B cell (primary cell): ENCODE data around the gene PNMA6A. TPM values are rescaled to one million over a fixed set of nuclear protein-coding genes. Genes with fewer than 3 reads are reported as not detected.
"Not testable (repeated sequence)": the region's sequence is repeated elsewhere in the genome, so short reads cannot be mapped to it uniquely, and the experiment has no call there.

ENCODE experiments used
- ATAC-seq: fragments of 200-7000 bp; cut with Tn5 transposase; one replicate; pipeline ENCODE4 v1.10.0; 2021; ENCODE audit warnings: low read depth, mild to moderate bottlenecking, moderate number of reproducible peaks, moderate library complexity
- CTCF ChIA-PET: fragments of 350-600 bp; sonication (Branson Sonifier 250); formaldehyde crosslinking; loops from one replicate; lab custom pipeline; 2021; ENCODE audit warnings: antibody characterized with exemption, inconsistent platforms; lab: Charles Lee
- POLR2A ChIA-PET: fragments of 350-600 bp; sonication (Branson Sonifier 250); formaldehyde crosslinking; loops from one replicate; lab custom pipeline; 2021; ENCODE audit warnings: antibody characterized with exemption; lab: Charles Lee
- DNase-seq: peaks from one replicate; pipeline ENCODE4 v3.0.0; 2013
- H2AFZ ChIP-seq: 2 replicates; pipeline ENCODE4 v1.6.1; 2012; ENCODE audit warnings: mild to moderate bottlenecking, low read depth, low read length; ENCODE audit not compliant: insufficient read depth, poor library complexity, severe bottlenecking
- H3K27ac ChIP-seq, 2 donors: 1 replicate in 1 of 2; 2 replicates in 1 of 2; pipeline ENCODE4 v1.5.1; 2012 to 2013; ENCODE audit warnings: low read length in 2 of 2, mild to moderate bottlenecking in 2 of 2, moderate library complexity in 1 of 2
- H3K27me3 ChIP-seq, 4 experiments: fragments of 200-600 bp in 1 of 4; sonication (generic) in 1 of 4; replicated peaks in 1 of 4; 1 replicate in 2 of 4; 2 replicates in 2 of 4; pipeline versions ENCODE4 v1.6.1 to v1.7.0; 2013 to 2016; ENCODE audit warnings: low read length in 3 of 4, mild to moderate bottlenecking in 2 of 4, mixed read lengths in 1 of 4, moderate library complexity in 1 of 4; ENCODE audit not compliant: insufficient read depth in 4 of 4, control insufficient read depth in 3 of 4; ENCODE audit errors: control extremely low read depth in 1 of 4
- H3K36me3 ChIP-seq, 2 experiments: replicated peaks in 1 of 2; 1 replicate in 1 of 2; 2 replicates in 1 of 2; pipeline versions ENCODE4 v1.6.1 to v1.7.1; 2013; ENCODE audit warnings: low read length in 1 of 2; ENCODE audit not compliant: insufficient read depth in 2 of 2, control insufficient read depth in 1 of 2; ENCODE audit errors: control extremely low read depth in 1 of 2, extremely low read depth in 1 of 2
- H3K4me1 ChIP-seq, 2 donors: fragments of 200-600 bp in 1 of 2; sonication (generic) in 1 of 2; 1 replicate in 1 of 2; 2 replicates in 1 of 2; pipeline versions ENCODE4 v1.5.1 to v1.6.1; 2013 to 2017; ENCODE audit warnings: low read length in 2 of 2; ENCODE audit not compliant: control insufficient read depth in 2 of 2, insufficient read depth in 2 of 2
- H3K4me2 ChIP-seq: replicated peaks from 2 replicates; pipeline ENCODE3; 2012; ENCODE audit warnings: mild to moderate bottlenecking, low read depth, low read length; ENCODE audit not compliant: poor library complexity, severe bottlenecking
- H3K4me3 ChIP-seq, 5 experiments: fragments of 200-600 bp in 1 of 5; sonication (generic) in 1 of 5; 1 replicate in 3 of 5; 2 replicates in 2 of 5; pipeline versions ENCODE4 v1.5.1 to v1.7.0; 2011 to 2016; ENCODE audit warnings: low read length in 4 of 5, mild to moderate bottlenecking in 4 of 5, low read depth in 2 of 5, control low read depth in 1 of 5, moderate library complexity in 1 of 5; ENCODE audit not compliant: insufficient read depth in 1 of 5; ENCODE audit errors: control extremely low read depth in 1 of 5, extremely low read depth in 1 of 5
- H3K79me2 ChIP-seq: fragments of 200-600 bp; sonication (generic); one replicate; pipeline ENCODE4 v1.6.0; 2016; ENCODE audit warnings: low read length; ENCODE audit not compliant: control insufficient read depth, insufficient read depth
- H3K9ac ChIP-seq: fragments of 200-600 bp; sonication (generic); 2 replicates; pipeline ENCODE4 v1.6.1; 2017; ENCODE audit warnings: mild to moderate bottlenecking, low read length, moderate library complexity
- H3K9me3 ChIP-seq, 3 donors: one replicate each; pipeline versions ENCODE4 v1.6.1 to v1.7.1; 2013; ENCODE audit warnings: low read length in 2 of 3; ENCODE audit not compliant: control insufficient read depth in 2 of 3, insufficient read depth in 1 of 3; ENCODE audit errors: control extremely low read depth in 1 of 3
- H4K20me1 ChIP-seq: 2 replicates; pipeline ENCODE4 v1.6.0; 2012; ENCODE audit warnings: mild to moderate bottlenecking, low read length; ENCODE audit not compliant: insufficient read depth, control insufficient read depth, poor library complexity, severe bottlenecking
- H3K27ac Mint-ChIP-seq: one replicate; pipeline ENCODE4 v1.8.0; 2021; ENCODE audit warnings: mixed read lengths
- H3K27me3 Mint-ChIP-seq: one replicate; pipeline ENCODE4 v1.8.0; 2021; ENCODE audit warnings: mixed read lengths
- H3K4me1 Mint-ChIP-seq: one replicate; pipeline ENCODE4 v1.8.0; 2021; ENCODE audit warnings: mixed read lengths
- H3K4me3 Mint-ChIP-seq: one replicate; pipeline ENCODE4 v1.8.0; 2021; ENCODE audit warnings: mixed read lengths
- H3K9me3 Mint-ChIP-seq: one replicate; pipeline ENCODE4 v1.8.0; 2022; ENCODE audit warnings: mixed read lengths; ENCODE audit not compliant: insufficient read depth
- WGBS: methylation state at CpG from one replicate; pipeline ENCODE4 v1.1.5; 2013; ENCODE audit warnings: missing lambda C conversion rate; ENCODE audit not compliant: insufficient coverage; 5-methylcytosine and 5-hydroxymethylcytosine counted together
- intact Hi-C: fragments of 100-400 bp; cut with micrococcal nuclease; formaldehyde crosslinking; loops from one replicate; pipeline ENCODE4 v1.10.0; 2022
- polyA minus RNA-seq: library from RNA; depleted of rRNA, polyadenylated mRNA; stranded (reverse); fragments of >200 nt; gene quantifications from 2 replicates; pipeline ENCODE4 v1.2.3, GENCODE V29; 2012
- polyA plus RNA-seq: library from polyadenylated mRNA; depleted of rRNA; stranded (reverse); fragments of >200 nt; gene quantifications from 2 replicates; pipeline ENCODE4 v1.2.3, GENCODE V29; 2012
- total RNA-seq, 2 donors: library from RNA; stranded (reverse); fragments of 120-200 nt in 1 of 2; gene quantifications; 1 replicate in 1 of 2; 2 replicates in 1 of 2; pipeline versions ENCODE4 v1.2.3 to v1.2.4, GENCODE V29; 2013 to 2022

The PNMA6A gene
- total RNA-seq (0.20 and 0.39 TPM in 2 replicates), polyA plus RNA-seq (0.12 and 0.14 TPM in 2 replicates), polyA minus RNA-seq (0.14 TPM in 1 of 2 replicates, not detected in the other)
- total RNA-seq (2013) = 0.16 TPM

DNA sequence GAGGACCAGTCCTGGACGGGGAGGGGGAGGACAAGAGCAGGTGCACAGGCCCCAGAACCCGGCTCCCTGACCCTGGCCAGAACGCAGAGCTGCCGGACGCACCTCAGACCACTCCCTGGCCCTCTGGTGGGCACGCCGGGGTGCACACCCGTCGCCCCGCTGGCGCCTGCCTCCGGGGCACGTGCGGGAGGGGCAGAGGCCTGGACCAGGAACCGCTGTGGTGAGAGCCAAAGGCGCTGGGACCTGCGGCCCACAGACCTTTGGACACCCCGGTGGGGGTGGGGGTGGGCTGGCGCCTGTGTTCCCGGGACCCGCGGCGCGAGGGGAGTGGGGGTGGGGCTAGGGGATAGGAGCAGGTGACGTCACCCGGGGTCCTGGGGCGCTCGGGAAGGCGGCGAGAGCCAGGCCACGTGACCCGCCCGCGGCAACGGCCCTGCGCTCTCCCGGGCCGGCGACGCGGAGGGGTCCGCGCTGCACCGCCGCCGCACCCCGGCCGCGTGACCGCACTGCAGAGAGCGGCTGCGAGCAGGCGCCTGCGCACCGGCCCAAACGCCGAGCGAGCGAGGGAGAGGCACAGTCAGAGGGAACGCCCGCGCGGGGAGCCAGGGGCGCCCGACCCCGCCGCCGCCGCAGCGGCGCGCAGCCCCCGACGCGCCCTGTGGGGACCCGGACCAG lies at the start of gene PNMA6A:
PNMA6A (plus strand) TSS at position 546 of the 675 bp plus-strand sequence. CDS start 609 bp downstream, outside the sequence.
- H3K4me3 ChIP-seq, H3K9me3 Mint-ChIP-seq, POLR2A ChIA-PET: not testable (repeated sequence)

DNA sequence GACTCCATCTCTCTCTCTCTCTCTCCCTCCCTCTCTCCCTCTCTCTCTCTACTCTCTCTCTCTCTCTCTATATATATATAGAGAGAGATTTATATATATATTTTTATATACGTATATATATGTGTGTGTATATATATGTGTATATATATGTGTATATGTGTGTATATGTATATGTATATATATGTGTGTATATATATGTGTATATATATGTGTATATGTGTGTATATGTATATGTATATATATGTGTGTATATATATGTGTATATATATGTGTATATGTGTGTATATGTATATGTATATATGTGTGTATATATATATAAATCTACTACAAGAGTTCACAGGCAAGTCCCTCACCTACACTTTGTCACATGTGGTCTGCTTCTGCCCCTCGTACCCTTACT lies 45.8 kb upstream of the PNMA6A start:
- H3K4me1 Mint-ChIP-seq, H3K4me1 ChIP-seq, H3K4me3 ChIP-seq, POLR2A ChIA-PET, H3K27ac ChIP-seq, H3K9me3 Mint-ChIP-seq, CTCF ChIA-PET, ATAC-seq, H3K36me3 ChIP-seq, H3K9me3 ChIP-seq, intact Hi-C loops, H3K27me3 ChIP-seq, H2AFZ ChIP-seq, H3K27ac Mint-ChIP-seq, H3K27me3 Mint-ChIP-seq, DNase-seq, H3K4me3 Mint-ChIP-seq, H4K20me1 ChIP-seq, H3K4me2 ChIP-seq, H3K79me2 ChIP-seq, H3K9ac ChIP-seq: not testable (repeated sequence)
- no CpG with 5 or more reads among the region's 2 CpGs for WGBS

More for the DNA sequence above, at the start of gene PNMA6A:
- H3K79me2 ChIP-seq, H3K4me2 ChIP-seq, DNase-seq, H3K27me3 ChIP-seq, H3K27ac ChIP-seq, H3K36me3 ChIP-seq, H2AFZ ChIP-seq, H4K20me1 ChIP-seq, H3K27ac Mint-ChIP-seq, H3K4me1 ChIP-seq, H3K4me1 Mint-ChIP-seq, H3K4me3 Mint-ChIP-seq, H3K9ac ChIP-seq, H3K9me3 ChIP-seq, H3K27me3 Mint-ChIP-seq, intact Hi-C loops, CTCF ChIA-PET: not testable (repeated sequence)
- ATAC-seq = peak; percentile 77
- no CpG with 5 or more reads among the region's 76 CpGs for WGBS

DNA sequence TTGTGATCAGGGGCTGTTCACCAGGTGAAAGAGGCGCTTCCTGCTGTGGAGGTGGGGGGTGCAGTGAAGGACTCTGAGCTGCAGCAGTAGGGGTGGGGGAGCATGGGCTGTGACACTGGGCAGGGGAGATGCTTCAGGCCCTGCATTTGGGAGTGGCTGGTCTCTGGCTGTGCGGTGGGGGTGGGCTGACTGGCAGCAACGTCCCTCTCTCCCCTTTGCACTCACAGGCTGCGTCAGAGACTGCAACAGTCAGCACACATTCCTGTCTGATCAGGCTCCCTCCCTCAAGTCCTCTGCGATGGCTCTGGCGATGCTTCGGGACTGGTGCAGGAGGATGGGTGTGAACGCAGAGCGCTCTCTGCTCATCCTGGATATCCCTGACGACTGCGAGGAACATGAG lies 43.8 kb upstream of the PNMA6A start:
- no CpG with 5 or more reads among the region's 11 CpGs for WGBS
- H3K36me3 ChIP-seq, H3K27ac ChIP-seq, H3K9me3 Mint-ChIP-seq, H3K4me2 ChIP-seq, POLR2A ChIA-PET, CTCF ChIA-PET, H3K27me3 Mint-ChIP-seq, H3K9me3 ChIP-seq, H3K4me3 ChIP-seq, H2AFZ ChIP-seq, H4K20me1 ChIP-seq, H3K4me1 Mint-ChIP-seq, H3K9ac ChIP-seq, DNase-seq, H3K4me3 Mint-ChIP-seq, H3K79me2 ChIP-seq, ATAC-seq, intact Hi-C loops, H3K27ac Mint-ChIP-seq, H3K27me3 ChIP-seq: not testable (repeated sequence)
- peaks cover 0 to 13% of the 10 kb centered on the region in 2 donors for H3K4me1 ChIP-seq
